Body of pancreas (tissue), 4 donors: ENCODE data around the gene ZC3H12C.

ENCODE experiments used
- CTCF ChIP-seq, 7 experiments: fragments of 450-650 bp in 4 of 7; fragments of 200-600 bp in 3 of 7; sonication (generic) in 3 of 7; IDR thresholded peaks; one replicate each; pipeline ENCODE4 v1.5.1; 2016 to 2019; ENCODE audit warnings: antibody characterized with exemption in 7 of 7
- POLR2A ChIP-seq, 3 donors: fragments of 450-650 bp; IDR thresholded peaks; one replicate each; pipeline ENCODE4 v1.6.1; 2016; ENCODE audit warnings: antibody characterized with exemption in 3 of 3, mild to moderate bottlenecking in 2 of 3

- no peak for TF ChIP-seq CTCF (IDR thresholded peaks at IDR 0.05)
- TF ChIP-seq POLR2A (IDR thresholded peaks at IDR 0.05) = no peak
Observed at GRCh38 chr11:110184456-110184855, 91.3 kb downstream of the ZC3H12C start.
